ENCODE results near the gene UTS2R.

GRCh38 chr17:82412535-82413520 lies 41.3 kb downstream of the UTS2R start:
- TF ChIP-seq EP300 (IDR thresholded peaks at IDR 0.05) (no peak), POLR2AphosphoS5 (IDR thresholded peaks at IDR 0.05) (no peak), POLR2A (IDR thresholded peaks at IDR 0.05) (no peak)
- TF ChIP-seq, protein P1, sequence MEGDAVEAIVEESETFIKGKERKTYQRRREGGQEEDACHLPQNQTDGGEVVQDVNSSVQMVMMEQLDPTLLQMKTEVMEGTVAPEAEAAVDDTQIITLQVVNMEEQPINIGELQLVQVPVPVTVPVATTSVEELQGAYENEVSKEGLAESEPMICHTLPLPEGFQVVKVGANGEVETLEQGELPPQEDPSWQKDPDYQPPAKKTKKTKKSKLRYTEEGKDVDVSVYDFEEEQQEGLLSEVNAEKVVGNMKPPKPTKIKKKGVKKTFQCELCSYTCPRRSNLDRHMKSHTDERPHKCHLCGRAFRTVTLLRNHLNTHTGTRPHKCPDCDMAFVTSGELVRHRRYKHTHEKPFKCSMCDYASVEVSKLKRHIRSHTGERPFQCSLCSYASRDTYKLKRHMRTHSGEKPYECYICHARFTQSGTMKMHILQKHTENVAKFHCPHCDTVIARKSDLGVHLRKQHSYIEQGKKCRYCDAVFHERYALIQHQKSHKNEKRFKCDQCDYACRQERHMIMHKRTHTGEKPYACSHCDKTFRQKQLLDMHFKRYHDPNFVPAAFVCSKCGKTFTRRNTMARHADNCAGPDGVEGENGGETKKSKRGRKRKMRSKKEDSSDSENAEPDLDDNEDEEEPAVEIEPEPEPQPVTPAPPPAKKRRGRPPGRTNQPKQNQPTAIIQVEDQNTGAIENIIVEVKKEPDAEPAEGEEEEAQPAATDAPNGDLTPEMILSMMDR (IDR thresholded peaks at IDR 0.05): no peak

Data from suprapubic skin (tissue), 4 donors.